Prostate gland (tissue), 2 donors: ENCODE results near the gene CTDP1.
"Not testable (repeated sequence)": the region's sequence is repeated elsewhere in the genome, so short reads cannot be mapped to it uniquely, and the experiment has no call there.

Experiments
- POLR2A ChIP-seq: fragments of 450-650 bp; IDR thresholded peaks from one replicate; pipeline ENCODE4 v1.6.1; 2016; ENCODE audit warnings: antibody characterized with exemption, mild to moderate bottlenecking
- POLR2AphosphoS5 ChIP-seq: sonication (generic); formaldehyde crosslinking; IDR thresholded peaks from one replicate; pipeline ENCODE4 v1.6.1; 2017; ENCODE audit warnings: antibody characterized with exemption
- TF ChIP-seq, protein P1 (sequence below), 4 experiments: fragments of 200-600 bp in 2 of 4; fragments of 450-650 bp in 2 of 4; sonication (generic) in 2 of 4; IDR thresholded peaks; 1 replicate in 3 of 4; 2 replicates in 1 of 4; pipeline ENCODE4 v1.5.1; 2016 to 2019; ENCODE audit warnings: antibody characterized with exemption in 4 of 4, mild to moderate bottlenecking in 2 of 4, moderate library complexity in 2 of 4

DNA sequence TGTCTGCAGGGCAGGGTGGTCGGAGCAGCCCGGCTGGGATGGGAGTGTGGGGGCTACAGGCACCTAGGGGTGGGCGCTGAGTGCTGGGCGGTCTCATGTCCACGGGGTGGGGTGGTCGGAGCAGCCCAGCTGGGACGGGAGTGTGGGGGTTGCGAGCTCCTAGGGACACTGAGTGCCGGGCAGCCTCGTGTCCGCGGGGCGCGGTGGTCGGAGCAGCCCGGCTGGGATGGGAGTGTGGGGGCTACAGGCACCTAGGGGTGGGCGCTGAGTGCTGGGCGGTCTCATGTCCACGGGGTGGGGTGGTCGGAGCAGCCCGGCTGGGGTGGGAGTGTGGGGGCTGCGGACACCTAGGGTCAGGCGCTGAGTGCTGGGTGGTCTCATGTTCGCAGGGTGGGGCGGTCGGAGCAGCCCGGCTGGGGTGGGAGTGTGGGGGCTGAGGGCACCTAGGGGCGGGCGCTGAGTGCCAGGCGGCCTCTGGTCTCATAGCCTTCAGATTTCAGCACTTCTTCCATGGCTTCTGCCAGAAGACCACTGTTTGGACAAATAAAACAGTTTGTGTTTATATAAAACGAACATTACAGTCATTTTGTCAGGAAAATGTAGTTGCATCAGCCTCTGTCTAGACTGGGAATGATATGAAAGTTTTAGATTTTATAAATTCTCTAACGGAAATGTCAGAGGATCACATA is 14.7 kb downstream of the CTDP1 start:
- TF ChIP-seq, protein P1, sequence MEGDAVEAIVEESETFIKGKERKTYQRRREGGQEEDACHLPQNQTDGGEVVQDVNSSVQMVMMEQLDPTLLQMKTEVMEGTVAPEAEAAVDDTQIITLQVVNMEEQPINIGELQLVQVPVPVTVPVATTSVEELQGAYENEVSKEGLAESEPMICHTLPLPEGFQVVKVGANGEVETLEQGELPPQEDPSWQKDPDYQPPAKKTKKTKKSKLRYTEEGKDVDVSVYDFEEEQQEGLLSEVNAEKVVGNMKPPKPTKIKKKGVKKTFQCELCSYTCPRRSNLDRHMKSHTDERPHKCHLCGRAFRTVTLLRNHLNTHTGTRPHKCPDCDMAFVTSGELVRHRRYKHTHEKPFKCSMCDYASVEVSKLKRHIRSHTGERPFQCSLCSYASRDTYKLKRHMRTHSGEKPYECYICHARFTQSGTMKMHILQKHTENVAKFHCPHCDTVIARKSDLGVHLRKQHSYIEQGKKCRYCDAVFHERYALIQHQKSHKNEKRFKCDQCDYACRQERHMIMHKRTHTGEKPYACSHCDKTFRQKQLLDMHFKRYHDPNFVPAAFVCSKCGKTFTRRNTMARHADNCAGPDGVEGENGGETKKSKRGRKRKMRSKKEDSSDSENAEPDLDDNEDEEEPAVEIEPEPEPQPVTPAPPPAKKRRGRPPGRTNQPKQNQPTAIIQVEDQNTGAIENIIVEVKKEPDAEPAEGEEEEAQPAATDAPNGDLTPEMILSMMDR (IDR thresholded peaks at IDR 0.05): not testable (repeated sequence)
- TF ChIP-seq POLR2A, POLR2AphosphoS5: not testable (repeated sequence)
